ENCODE data around the gene CSNK1A1. TPM values are rescaled to one million over a fixed set of nuclear protein-coding genes. Genes with fewer than 3 reads are reported as not detected.
A peak's percentile ranks its signal among the peaks of the same experiment; 100 is the strongest.
"Not testable (repeated sequence)": the region's sequence is repeated elsewhere in the genome, so short reads cannot be mapped to it uniquely, and the experiment has no call there.

The CSNK1A1 gene
- total RNA-seq, 1 experiment from 2014 or later = 287 TPM

GRCh38 chr5:149445739-149446369, 105.4 kb downstream of the CSNK1A1 start:
- ChIA-PET POLR2A (interaction anchor here (0.5 to 1.0 kb wide), 3 partner anchors 88 to 106 kb away, joined by 3 to 4 read pairs (median 3); partner anchors contain the start of gene CSNK1A1), CTCF (interaction anchor here (0.5 to 1.0 kb wide), 9 partner anchors 11 to 773 kb away, joined by 3 to 7 read pairs (median 3); no protein-coding TSS in a partner anchor)
- intact Hi-C loops (cut with micrococcal nuclease; ENCODE audit: unreplicated experiment) = loop anchor here (5.0 kb wide), 1 partner anchor 41 kb away; no protein-coding TSS in a partner anchor
- no TSS peak for BruUV-seq (replicated peaks)
- no peaks in the 10 kb centered on the region for H3K27me3 ChIP-seq (ENCODE audit: control insufficient read depth, insufficient read depth, low read length)
- H3K4me1 ChIP-seq (ENCODE audit: control insufficient read depth, insufficient read depth, low read length) = peaks cover 42% of the 10 kb centered on the region
- peak overlapping the region; percentile 75 for H3K27ac ChIP-seq (ENCODE audit: low read length)
- ATAC-seq = peak; percentile 67
- H3K4me3 ChIP-seq (ENCODE audit: low read depth in 2 of 2, low read length in 2 of 2) = no peak overlapping the region
- DNase-seq (ENCODE audit: low read depth, low spot score) = no peak
- peaks cover 3% of the 10 kb centered on the region; the same call in 1 of the 2 replicates for H3K9me3 ChIP-seq (ENCODE audit: control insufficient read depth, insufficient read depth, low read depth, low read length)
- in situ Hi-C loops (cut with HindIII; ENCODE audit: low pct_unique_long_range_greater_than_20kb, low sequenced_read_pairs) = no loop called here
- no peaks in the 10 kb centered on the region for H3K36me3 ChIP-seq (ENCODE audit: control insufficient read depth, insufficient read depth, low read length)
- TF ChIP-seq SIN3A (IDR thresholded peaks at IDR 0.05; ENCODE audit: borderline replicate concordance, insufficient read depth, low read depth, low read length) = no peak
- peak; percentile 73; the same call in 1 of the 2 replicates for TF ChIP-seq TCF7L2 (IDR thresholded peaks at IDR 0.05; ENCODE audit: low read depth, low read length)

DNA sequence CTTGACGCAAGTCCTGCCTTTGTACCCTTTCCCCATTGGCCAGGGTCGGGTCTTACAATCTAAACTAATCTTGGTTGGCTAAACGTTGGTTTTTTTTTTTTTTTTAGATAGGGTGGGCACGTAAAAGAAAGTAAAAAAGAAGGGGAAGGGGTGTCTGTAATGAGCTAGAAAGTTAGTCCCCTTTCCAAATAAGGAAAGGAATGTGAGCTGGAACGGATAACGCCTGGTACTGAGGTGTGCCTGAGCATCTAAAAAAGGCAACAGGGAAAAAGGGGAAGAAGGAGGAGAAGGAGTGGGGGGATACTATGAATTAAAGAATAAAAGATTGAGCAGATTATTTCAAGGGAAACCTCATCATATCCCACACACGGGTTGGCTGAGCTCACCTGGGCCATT, 105.9 kb downstream of the CSNK1A1 start:
- H3K9me3 ChIP-seq (ENCODE audit: control insufficient read depth, insufficient read depth, low read depth, low read length) = peaks cover 3% of the 10 kb centered on the region; the same call in 1 of the 2 replicates
- ATAC-seq = no peak
- peak overlapping the region; percentile 75 for H3K27ac ChIP-seq (ENCODE audit: low read length)
- H3K4me3 ChIP-seq (ENCODE audit: low read depth in 2 of 2, low read length in 2 of 2) = no peak overlapping the region
- ChIA-PET CTCF (interaction anchor here (0.5 to 1.0 kb wide), 5 partner anchors 11 to 311 kb away, joined by 3 to 4 read pairs (median 3); no protein-coding TSS in a partner anchor), POLR2A (interaction anchor here (0.5 to 1.0 kb wide), 4 partner anchors 88 to 106 kb away, joined by 3 to 7 read pairs (median 4); partner anchors contain the start of gene CSNK1A1)
- H3K4me1 ChIP-seq (ENCODE audit: control insufficient read depth, insufficient read depth, low read length) = peaks cover 41% of the 10 kb centered on the region
- no peaks in the 10 kb centered on the region for H3K36me3 ChIP-seq (ENCODE audit: control insufficient read depth, insufficient read depth, low read length)
- in situ Hi-C loops (cut with HindIII; ENCODE audit: low pct_unique_long_range_greater_than_20kb, low sequenced_read_pairs) = no loop called here
- no peaks in the 10 kb centered on the region for H3K27me3 ChIP-seq (ENCODE audit: control insufficient read depth, insufficient read depth, low read length)
- intact Hi-C loops (cut with micrococcal nuclease; ENCODE audit: unreplicated experiment) = loop anchor here (5.0 kb wide), 1 partner anchor 42 kb away; no protein-coding TSS in a partner anchor
- no peak for DNase-seq (ENCODE audit: low read depth, low spot score)
- BruUV-seq (replicated peaks) = no TSS peak
- TF ChIP-seq TCF7L2 (IDR thresholded peaks at IDR 0.05; ENCODE audit: low read depth, low read length) (no peak), CTCF (IDR thresholded peaks at IDR 0.05) (no peak), POLR2AphosphoS5 (IDR thresholded peaks at IDR 0.05; ENCODE audit: low read depth, low read length) (no peak), SIN3A (IDR thresholded peaks at IDR 0.05; ENCODE audit: borderline replicate concordance, insufficient read depth, low read depth, low read length) (no peak)
- TF ChIP-seq, protein P1, sequence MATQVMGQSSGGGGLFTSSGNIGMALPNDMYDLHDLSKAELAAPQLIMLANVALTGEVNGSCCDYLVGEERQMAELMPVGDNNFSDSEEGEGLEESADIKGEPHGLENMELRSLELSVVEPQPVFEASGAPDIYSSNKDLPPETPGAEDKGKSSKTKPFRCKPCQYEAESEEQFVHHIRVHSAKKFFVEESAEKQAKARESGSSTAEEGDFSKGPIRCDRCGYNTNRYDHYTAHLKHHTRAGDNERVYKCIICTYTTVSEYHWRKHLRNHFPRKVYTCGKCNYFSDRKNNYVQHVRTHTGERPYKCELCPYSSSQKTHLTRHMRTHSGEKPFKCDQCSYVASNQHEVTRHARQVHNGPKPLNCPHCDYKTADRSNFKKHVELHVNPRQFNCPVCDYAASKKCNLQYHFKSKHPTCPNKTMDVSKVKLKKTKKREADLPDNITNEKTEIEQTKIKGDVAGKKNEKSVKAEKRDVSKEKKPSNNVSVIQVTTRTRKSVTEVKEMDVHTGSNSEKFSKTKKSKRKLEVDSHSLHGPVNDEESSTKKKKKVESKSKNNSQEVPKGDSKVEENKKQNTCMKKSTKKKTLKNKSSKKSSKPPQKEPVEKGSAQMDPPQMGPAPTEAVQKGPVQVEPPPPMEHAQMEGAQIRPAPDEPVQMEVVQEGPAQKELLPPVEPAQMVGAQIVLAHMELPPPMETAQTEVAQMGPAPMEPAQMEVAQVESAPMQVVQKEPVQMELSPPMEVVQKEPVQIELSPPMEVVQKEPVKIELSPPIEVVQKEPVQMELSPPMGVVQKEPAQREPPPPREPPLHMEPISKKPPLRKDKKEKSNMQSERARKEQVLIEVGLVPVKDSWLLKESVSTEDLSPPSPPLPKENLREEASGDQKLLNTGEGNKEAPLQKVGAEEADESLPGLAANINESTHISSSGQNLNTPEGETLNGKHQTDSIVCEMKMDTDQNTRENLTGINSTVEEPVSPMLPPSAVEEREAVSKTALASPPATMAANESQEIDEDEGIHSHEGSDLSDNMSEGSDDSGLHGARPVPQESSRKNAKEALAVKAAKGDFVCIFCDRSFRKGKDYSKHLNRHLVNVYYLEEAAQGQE (IDR thresholded peaks at IDR 0.05; ENCODE audit: insufficient read depth in 1 of 2, low read depth in 2 of 2, low read length in 1 of 2) = no peak

DNA sequence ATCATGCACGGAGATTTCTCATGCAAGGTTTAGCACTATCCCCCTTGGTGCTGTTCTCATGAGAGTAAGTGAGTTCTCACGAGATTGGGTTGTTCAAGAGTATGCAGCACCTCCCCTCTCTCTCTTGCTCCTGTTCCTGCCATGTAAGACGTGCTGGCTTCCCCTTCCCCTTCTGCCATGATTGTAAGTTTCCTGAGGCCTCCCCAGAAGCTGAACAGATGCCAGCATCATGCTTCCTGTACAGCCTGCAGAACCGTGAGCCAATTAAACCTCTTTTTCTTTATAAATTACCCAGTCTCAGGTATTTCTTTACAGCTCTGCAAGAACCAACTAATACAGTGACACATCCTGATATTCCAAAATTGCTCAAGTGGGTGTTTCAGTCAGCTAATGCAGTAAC, 106.8 kb downstream of the CSNK1A1 start:
- ATAC-seq; H3K27ac ChIP-seq (ENCODE audit: low read length); DNase-seq (ENCODE audit: low read depth, low spot score); BruUV-seq (replicated peaks); in situ Hi-C loops (cut with HindIII; ENCODE audit: low pct_unique_long_range_greater_than_20kb, low sequenced_read_pairs); H3K27me3 ChIP-seq (ENCODE audit: control insufficient read depth, insufficient read depth, low read length); H3K4me3 ChIP-seq (ENCODE audit: low read depth in 2 of 2, low read length in 2 of 2); H3K36me3 ChIP-seq (ENCODE audit: control insufficient read depth, insufficient read depth, low read length); H3K9me3 ChIP-seq (ENCODE audit: control insufficient read depth, insufficient read depth, low read depth, low read length): not testable (repeated sequence)
- intact Hi-C loops (cut with micrococcal nuclease; ENCODE audit: unreplicated experiment) = loop anchor here (5.0 kb wide), 2 partner anchors 127 to 178 kb away; no protein-coding TSS in a partner anchor
- H3K4me1 ChIP-seq (ENCODE audit: control insufficient read depth, insufficient read depth, low read length) = peaks cover 40% of the 10 kb centered on the region
- CTCF ChIA-PET = interaction anchor here (0.6 kb wide), 1 partner anchor 130 kb away, joined by 3 read pairs; no protein-coding TSS in a partner anchor
- POLR2A ChIA-PET = interaction anchor here (0.6 kb wide), 1 partner anchor 46 kb away, joined by 3 read pairs; no protein-coding TSS in a partner anchor

Measured in Panc1 (cell line).